HK-2 (cell line): Measurements from ENCODE around the gene TECR.
A peak's percentile ranks its signal among the peaks of the same experiment; 100 is the strongest.
"Not testable (repeated sequence)": the region's sequence is repeated elsewhere in the genome, so short reads cannot be mapped to it uniquely, and the experiment has no call there.

ENCODE experiments used
- DNase-seq: peaks from one replicate; pipeline ENCODE4 v3.0.0-alpha.2; 2018; ENCODE audit not compliant: unreplicated experiment

Gene TECR

GRCh38 chr19:14540741-14541525 is 11.5 kb downstream of the TECR start:
- DNase-seq, result no peak

- not testable (repeated sequence) for DNase-seq
Observed at GRCh38 chr19:14541979-14542378, 12.6 kb downstream of the TECR start.

GRCh38 chr19:14542711-14543328 is 13.4 kb downstream of the TECR start:
- DNase-seq, result no peak

- DNase-seq, result no peak
Observed at GRCh38 chr19:14544047-14544446, 14.7 kb downstream of the TECR start.

GRCh38 chr19:14544977-14545715 is 15.8 kb downstream of the TECR start:
- DNase-seq, result no peak

- DNase-seq, result no peak
Observed at GRCh38 chr19:14545716-14546082, 16.3 kb downstream of the TECR start.

- peak; percentile 68 for DNase-seq
Observed at GRCh38 chr19:14550201-14550754, 20.9 kb downstream of the TECR start.

GRCh38 chr19:14551134-14552005 is 22.0 kb downstream of the TECR start:
- peak; percentile 78 for DNase-seq

- DNase-seq, result not testable (repeated sequence)
Observed at GRCh38 chr19:14552006-14552360, 22.6 kb downstream of the TECR start.

- no peak for DNase-seq
Observed at GRCh38 chr19:14553042-14553938, 23.9 kb downstream of the TECR start.

GRCh38 chr19:14553939-14554243 is 24.5 kb downstream of the TECR start:
- DNase-seq, result no peak

GRCh38 chr19:14554382-14554812 is 25.0 kb downstream of the TECR start:
- DNase-seq, result no peak

GRCh38 chr19:14555918-14556661 is 26.7 kb downstream of the TECR start:
- DNase-seq, result peak; percentile 56

GRCh38 chr19:14556662-14557188 is 27.3 kb downstream of the TECR start:
- peak; percentile 73 for DNase-seq

- DNase-seq, result no peak
Observed at GRCh38 chr19:14558370-14559066, 29.1 kb downstream of the TECR start.

- DNase-seq, result no peak
Observed at GRCh38 chr19:14559916-14560775, 30.8 kb downstream of the TECR start.

GRCh38 chr19:14560776-14561108 is 31.3 kb downstream of the TECR start:
- no peak for DNase-seq

GRCh38 chr19:14561249-14561648 is 31.9 kb downstream of the TECR start:
- no peak for DNase-seq
